MV-4-11 (cell line): ENCODE measurements around the gene NFIC.
"Not testable (repeated sequence)": the region's sequence is repeated elsewhere in the genome, so short reads cannot be mapped to it uniquely, and the experiment has no call there.

Experiments
- DNase-seq: peaks from one replicate; lab custom pipeline; 2025; lab: John Stamatoyannopoulos, UW

Gene NFIC

GRCh38 chr19:3338541-3339181, 27.7 kb upstream of the NFIC start:
- DNase-seq: no peak

GRCh38 chr19:3340340-3340739, 26.0 kb upstream of the NFIC start:
- DNase-seq: no peak

GRCh38 chr19:3342246-3342645, 24.1 kb upstream of the NFIC start:
- DNase-seq: no peak

GRCh38 chr19:3342962-3343361, 23.4 kb upstream of the NFIC start:
- DNase-seq: not testable (repeated sequence)

- peak; percentile 92 for DNase-seq
These were observed 22.5 kb upstream of the NFIC start for GRCh38 chr19:3343619-3344502.

GRCh38 chr19:3344608-3345598, 21.5 kb upstream of the NFIC start:
- DNase-seq: no peak

- DNase-seq: no peak
These were observed 20.4 kb upstream of the NFIC start for GRCh38 chr19:3345850-3346460.

- DNase-seq: no peak
These were observed 19.6 kb upstream of the NFIC start for GRCh38 chr19:3346677-3347353.

- no peak for DNase-seq
These were observed 18.3 kb upstream of the NFIC start for GRCh38 chr19:3348042-3348441.

- not testable (repeated sequence) for DNase-seq
These were observed 17.9 kb upstream of the NFIC start for GRCh38 chr19:3348469-3348868.

- no peak for DNase-seq
These were observed 16.2 kb upstream of the NFIC start for GRCh38 chr19:3350014-3350663.

- no peak for DNase-seq
These were observed 14.5 kb upstream of the NFIC start for GRCh38 chr19:3351702-3352447.

- DNase-seq: no peak
These were observed 12.9 kb upstream of the NFIC start for GRCh38 chr19:3353493-3353892.

GRCh38 chr19:3356805-3357204, 9.6 kb upstream of the NFIC start:
- no peak for DNase-seq

- DNase-seq: no peak
These were observed 9.0 kb upstream of the NFIC start for GRCh38 chr19:3357271-3357991.

- peak; percentile 22 for DNase-seq
These were observed 8.2 kb upstream of the NFIC start for GRCh38 chr19:3357992-3358688.

- DNase-seq: no peak
These were observed 7.7 kb upstream of the NFIC start for GRCh38 chr19:3358689-3359014.

- peak; percentile 37 for DNase-seq
These were observed 7.1 kb upstream of the NFIC start for GRCh38 chr19:3359015-3359918.
